Right lobe of liver (tissue), 4 donors: ENCODE data around the gene PLXND1.

Experiments
- CTCF ChIP-seq, 4 donors: fragments of 200-600 bp in 3 of 4; fragments of 450-650 bp in 1 of 4; IDR thresholded peaks; one replicate each; pipeline versions ENCODE4 v1.5.1 to v1.8.0; 2016 to 2022; ENCODE audit warnings: antibody characterized with exemption in 4 of 4, mild to moderate bottlenecking in 2 of 4
- POLR2A ChIP-seq: fragments of 450-650 bp; IDR thresholded peaks from one replicate; pipeline ENCODE4 v1.6.1; 2017; ENCODE audit warnings: antibody characterized with exemption, mild to moderate bottlenecking
- donor health status: DM: no; HTN: no; CAD: no.
- donor health status: DM: no; HTN: no; CAD: no.
- donor health status: DM: no; HTN: yes; CAD: no.

- TF ChIP-seq CTCF (IDR thresholded peaks at IDR 0.05): no peak
- TF ChIP-seq POLR2A: no peak
Observed at GRCh38 chr3:129526121-129526900, 80.2 kb downstream of the PLXND1 start.
